ENCODE results near the gene SEMA3A.

- TF ChIP-seq, protein P1, sequence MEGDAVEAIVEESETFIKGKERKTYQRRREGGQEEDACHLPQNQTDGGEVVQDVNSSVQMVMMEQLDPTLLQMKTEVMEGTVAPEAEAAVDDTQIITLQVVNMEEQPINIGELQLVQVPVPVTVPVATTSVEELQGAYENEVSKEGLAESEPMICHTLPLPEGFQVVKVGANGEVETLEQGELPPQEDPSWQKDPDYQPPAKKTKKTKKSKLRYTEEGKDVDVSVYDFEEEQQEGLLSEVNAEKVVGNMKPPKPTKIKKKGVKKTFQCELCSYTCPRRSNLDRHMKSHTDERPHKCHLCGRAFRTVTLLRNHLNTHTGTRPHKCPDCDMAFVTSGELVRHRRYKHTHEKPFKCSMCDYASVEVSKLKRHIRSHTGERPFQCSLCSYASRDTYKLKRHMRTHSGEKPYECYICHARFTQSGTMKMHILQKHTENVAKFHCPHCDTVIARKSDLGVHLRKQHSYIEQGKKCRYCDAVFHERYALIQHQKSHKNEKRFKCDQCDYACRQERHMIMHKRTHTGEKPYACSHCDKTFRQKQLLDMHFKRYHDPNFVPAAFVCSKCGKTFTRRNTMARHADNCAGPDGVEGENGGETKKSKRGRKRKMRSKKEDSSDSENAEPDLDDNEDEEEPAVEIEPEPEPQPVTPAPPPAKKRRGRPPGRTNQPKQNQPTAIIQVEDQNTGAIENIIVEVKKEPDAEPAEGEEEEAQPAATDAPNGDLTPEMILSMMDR (IDR thresholded peaks at IDR 0.05; ENCODE audit: insufficient read depth, low read length): no peak
- TF ChIP-seq POLR2AphosphoS5 (IDR thresholded peaks at IDR 0.05; ENCODE audit: low read depth): no peak
- no peak for TF ChIP-seq GABPA (IDR thresholded peaks at IDR 0.05; ENCODE audit: low read depth)
Measured at GRCh38 chr7:84226759-84227158, 32.2 kb upstream of the SEMA3A start.
